ENCODE results near the gene ZNRF1.

- TF ChIP-seq CTCF (IDR thresholded peaks at IDR 0.05): no peak
- TF ChIP-seq POLR2A (IDR thresholded peaks at IDR 0.05; ENCODE audit: low read depth): no peak
These were observed 39.4 kb downstream of the ZNRF1 start for GRCh38 chr16:75038036-75038858.
